GM12872 (cell line): Measurements from ENCODE around the gene ST7.

Experiments
- TF ChIP-seq, protein P1 (sequence below): IDR thresholded peaks from 3 replicates; pipeline ENCODE4 v1.5.1; 2011; ENCODE audit warnings: low read depth, mild to moderate bottlenecking, low read length, moderate library complexity; ENCODE audit not compliant: insufficient read depth

ST7 gene

DNA sequence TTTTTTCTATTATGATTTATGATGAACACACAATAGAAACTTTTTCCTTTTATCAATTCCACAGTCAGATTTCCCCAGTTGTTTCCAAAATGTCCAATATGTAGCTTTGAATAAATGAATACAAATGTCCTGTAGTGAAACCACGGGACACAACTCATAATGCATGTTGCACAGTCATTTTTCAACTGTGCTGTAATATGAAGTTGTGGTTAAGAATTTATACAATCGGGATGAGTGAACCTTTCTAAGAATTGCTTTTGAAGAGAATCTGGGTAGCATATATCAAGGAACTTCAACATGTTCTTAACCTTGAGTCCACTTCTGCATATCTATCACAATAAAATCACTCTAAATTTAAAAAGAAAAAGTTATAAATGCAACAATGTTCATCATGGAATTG, 14.6 kb upstream of the ST7 start:
- TF ChIP-seq, protein P1, sequence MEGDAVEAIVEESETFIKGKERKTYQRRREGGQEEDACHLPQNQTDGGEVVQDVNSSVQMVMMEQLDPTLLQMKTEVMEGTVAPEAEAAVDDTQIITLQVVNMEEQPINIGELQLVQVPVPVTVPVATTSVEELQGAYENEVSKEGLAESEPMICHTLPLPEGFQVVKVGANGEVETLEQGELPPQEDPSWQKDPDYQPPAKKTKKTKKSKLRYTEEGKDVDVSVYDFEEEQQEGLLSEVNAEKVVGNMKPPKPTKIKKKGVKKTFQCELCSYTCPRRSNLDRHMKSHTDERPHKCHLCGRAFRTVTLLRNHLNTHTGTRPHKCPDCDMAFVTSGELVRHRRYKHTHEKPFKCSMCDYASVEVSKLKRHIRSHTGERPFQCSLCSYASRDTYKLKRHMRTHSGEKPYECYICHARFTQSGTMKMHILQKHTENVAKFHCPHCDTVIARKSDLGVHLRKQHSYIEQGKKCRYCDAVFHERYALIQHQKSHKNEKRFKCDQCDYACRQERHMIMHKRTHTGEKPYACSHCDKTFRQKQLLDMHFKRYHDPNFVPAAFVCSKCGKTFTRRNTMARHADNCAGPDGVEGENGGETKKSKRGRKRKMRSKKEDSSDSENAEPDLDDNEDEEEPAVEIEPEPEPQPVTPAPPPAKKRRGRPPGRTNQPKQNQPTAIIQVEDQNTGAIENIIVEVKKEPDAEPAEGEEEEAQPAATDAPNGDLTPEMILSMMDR, result no peak

DNA sequence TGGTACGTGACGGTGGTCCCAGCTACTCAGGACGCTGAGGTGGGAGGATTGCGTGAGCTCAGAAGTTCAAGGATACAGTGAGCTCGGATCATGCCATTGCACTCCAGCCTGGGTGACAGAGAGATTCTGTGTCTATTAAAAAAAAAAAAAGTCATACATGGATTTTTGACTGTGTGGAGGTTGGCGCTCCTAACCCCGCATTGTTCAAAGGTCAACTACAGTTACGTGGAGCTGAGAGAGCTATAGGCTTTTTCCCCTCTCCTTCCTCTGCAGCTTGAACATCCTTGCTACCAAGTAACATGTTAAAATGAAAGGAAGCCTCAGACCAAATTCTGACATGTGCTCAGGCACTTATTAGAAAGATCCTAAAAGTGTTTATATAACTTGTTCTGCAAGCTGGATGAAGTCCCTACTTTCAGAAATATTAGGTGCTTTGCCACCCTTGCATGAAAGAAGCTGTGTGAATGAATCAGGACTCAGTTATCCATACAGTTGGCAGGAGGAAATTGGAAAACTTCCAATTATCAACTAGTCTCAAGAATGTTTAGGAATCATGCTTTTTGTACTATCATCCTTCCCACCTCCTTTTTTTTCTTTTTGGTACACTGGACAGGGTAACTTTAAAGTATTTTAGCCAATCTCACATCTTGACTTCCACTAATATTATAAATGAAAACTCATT, 12.5 kb upstream of the ST7 start:
- TF ChIP-seq, protein P1, result no peak

DNA sequence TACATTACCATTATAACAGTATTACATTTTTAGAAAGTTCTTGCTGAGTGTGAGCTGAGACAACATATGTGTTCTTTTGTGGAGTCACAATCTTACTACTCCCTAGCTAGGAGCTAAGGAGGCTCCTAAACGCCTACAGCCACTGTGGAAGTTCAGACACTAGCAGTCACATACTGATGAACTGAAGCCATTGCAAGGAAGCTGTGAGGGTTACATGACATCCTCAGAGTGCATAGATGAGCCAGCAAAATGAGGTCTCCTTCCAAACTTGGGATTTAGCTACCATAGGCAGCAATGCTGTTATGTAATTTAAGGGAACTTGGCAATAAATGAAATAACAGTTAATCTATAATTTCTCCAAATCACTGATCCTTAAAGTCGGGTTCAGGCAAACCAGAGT, 10.8 kb upstream of the ST7 start:
- TF ChIP-seq, protein P1, result no peak

DNA sequence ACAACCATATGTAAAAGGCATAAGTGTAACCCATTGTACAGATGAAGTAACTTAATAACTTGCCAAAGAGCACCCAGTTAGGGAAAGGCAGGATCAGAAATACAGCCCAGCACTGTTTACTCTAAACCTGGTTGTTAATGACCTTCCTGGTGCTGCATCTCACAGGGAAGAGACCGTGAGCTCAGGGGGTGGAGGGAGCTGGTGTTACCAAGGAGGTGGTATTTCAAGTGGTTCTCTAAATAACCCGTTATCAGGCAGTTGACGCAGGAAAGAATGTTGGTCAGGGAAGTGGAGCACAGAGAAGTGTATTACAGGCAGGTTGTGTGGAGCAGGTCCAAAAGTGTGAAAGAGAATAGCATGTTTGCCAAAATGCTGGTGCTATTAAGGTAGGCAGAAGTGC, 4.4 kb upstream of the ST7 start:
- TF ChIP-seq, protein P1, result no peak

DNA sequence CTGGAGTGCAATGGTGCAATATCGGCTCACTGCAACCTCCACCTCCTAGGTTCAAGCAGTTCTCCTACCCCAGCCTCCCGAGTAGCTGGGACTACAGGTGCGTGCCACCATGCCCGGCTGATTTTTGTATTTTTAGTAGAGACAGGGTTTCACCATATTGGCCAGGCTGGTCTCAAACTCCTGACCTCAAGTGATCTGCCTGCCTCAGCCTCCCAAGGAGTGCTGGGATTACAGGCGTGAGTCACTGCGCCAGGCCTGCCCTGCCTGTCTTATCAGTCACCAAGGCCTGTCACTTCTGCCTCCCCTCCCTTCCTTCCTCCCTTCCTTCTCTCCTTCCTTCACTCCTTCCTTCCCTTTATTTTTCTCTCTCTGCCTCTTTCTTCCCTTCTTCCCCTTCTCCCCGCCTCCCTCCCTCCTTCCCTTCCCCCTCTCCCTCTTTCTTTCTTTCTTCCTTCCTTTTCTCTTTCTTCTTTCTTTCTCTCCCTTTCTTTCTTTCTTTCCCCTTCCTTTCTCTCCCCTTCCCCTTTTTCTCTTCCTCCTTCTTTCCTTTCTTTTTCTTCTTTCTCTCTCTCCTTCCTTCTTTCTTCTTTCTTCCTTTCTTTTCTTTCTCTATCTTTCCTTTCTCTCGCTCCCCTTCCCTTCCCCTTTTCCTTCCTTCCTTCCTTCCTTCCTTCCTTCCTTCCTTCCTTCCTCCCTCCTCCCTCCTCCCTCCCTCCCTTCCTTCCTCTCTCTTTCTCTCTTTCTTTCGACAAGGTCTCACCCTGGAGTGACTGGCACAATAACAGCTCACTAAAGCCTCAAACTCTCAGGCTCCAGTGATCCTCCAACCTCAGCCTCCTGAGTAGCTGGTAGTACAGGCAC, 3.1 kb upstream of the ST7 start:
- TF ChIP-seq, protein P1, result no peak

DNA sequence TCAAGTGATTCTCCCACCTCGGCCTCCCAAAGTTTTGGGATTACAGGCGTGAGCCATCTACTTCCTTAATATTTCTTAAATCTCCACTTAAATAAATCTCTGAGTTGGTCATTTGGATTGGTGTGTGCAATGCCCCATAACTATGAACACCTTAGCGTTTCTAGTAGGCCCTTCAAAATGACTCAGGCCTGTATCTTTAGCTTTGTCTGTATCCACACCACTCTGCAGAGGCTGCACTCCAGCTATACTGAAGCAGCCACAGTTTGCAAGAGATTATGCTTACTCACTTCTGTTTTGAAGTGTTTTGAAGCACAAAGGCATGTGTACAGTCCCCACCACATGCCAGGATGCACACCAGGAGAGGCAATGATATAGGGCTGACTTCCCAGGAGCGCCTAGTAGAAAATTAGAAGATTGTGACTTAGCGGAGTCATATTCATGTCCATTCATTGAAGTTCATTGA, 2.4 kb upstream of the ST7 start:
- TF ChIP-seq, protein P1, result no peak
